ENCODE data around the gene ZNF692.

Gene ZNF692

DNA sequence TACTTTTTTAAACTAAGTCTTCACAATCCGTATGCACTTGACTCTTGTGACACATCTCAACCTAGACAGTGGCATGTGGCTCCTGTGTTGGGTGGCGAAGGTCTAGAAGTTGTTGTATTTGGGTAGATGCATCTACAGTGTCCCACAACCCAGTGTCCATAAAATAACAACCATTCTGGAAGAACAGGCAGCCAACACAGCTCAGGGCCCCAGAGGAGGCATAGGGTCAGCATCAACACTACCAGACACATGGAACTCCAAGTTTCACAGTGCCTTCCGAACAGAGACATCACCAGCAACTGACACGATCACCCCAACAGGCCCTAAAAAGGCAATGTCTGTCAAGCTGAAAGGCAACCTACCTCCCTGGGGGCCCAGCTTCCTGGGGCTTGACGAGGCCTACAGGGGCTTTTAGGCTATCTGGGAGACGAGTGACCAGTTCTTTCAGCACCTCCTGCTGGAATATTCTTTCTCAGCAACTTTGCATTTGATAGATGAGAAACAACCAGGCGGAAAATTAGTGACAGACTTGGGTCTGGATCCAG is 38.8 kb downstream of the ZNF692 start:
- no peak overlapping the region for H3K4me3 ChIP-seq (ENCODE audit: low read depth, low read length)
- no peak for TF ChIP-seq CTCF (IDR thresholded peaks at IDR 0.05; ENCODE audit: borderline replicate concordance, insufficient read depth, low read depth, low read length)

GRCh38 chr1:248818505-248819374 is 40.1 kb downstream of the ZNF692 start:
- no peak overlapping the region for H3K4me3 ChIP-seq (ENCODE audit: low read depth, low read length)
- no peak for TF ChIP-seq CTCF (IDR thresholded peaks at IDR 0.05; ENCODE audit: borderline replicate concordance, insufficient read depth, low read depth, low read length)

- H3K4me3 ChIP-seq (ENCODE audit: low read depth, low read length), result no peak overlapping the region
- no peak for TF ChIP-seq CTCF (IDR thresholded peaks at IDR 0.05; ENCODE audit: borderline replicate concordance, insufficient read depth, low read depth, low read length)
Observed at GRCh38 chr1:248817065-248817464, 41.8 kb downstream of the ZNF692 start.

GRCh38 chr1:248816042-248816851 is 42.6 kb downstream of the ZNF692 start:
- H3K4me3 ChIP-seq (ENCODE audit: low read depth, low read length), result no peak overlapping the region

GRCh38 chr1:248815407-248816034 is 43.4 kb downstream of the ZNF692 start:
- TF ChIP-seq CTCF (IDR thresholded peaks at IDR 0.05; ENCODE audit: borderline replicate concordance, insufficient read depth, low read depth, low read length), result no peak
- no peak overlapping the region for H3K4me3 ChIP-seq (ENCODE audit: low read depth, low read length)

More at GRCh38 chr1:248816042-248816851, 42.6 kb downstream of the ZNF692 start:
- TF ChIP-seq CTCF (IDR thresholded peaks at IDR 0.05; ENCODE audit: borderline replicate concordance, insufficient read depth, low read depth, low read length), result no peak

DNA sequence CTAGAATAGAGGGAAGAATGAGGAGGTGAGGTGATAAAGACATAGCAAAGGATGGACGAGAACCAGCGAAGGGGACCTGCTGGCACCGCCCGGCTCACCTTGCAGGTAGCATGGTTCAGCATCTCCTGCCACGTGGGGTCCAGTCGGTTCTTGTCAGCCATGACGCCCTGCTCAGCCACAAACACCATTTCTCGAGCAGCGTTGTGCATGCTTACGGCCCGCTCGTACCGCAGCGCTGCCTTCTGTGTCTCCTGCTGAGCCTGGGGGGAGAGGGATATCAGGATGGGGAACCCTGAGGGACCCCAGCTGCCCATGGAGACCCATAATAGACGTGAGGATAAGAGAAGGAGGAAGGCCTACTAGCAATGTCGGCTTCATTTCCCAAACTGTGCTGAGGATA is 44.5 kb downstream of the ZNF692 start:
- no peak for TF ChIP-seq CTCF (IDR thresholded peaks at IDR 0.05; ENCODE audit: borderline replicate concordance, insufficient read depth, low read depth, low read length)
- H3K4me3 ChIP-seq (ENCODE audit: low read depth, low read length), result no peak overlapping the region

All from GM12875 (cell line).